HG03135 (cell line): ENCODE results near the gene NUB1.

Experiments
- ATAC-seq: cut with Tn5 transposase; IDR thresholded peaks from one replicate; pipeline ENCODE4 v1.9.1; 2021; ENCODE audit warnings: mild to moderate bottlenecking, moderate library complexity; ENCODE audit not compliant: unreplicated experiment

NUB1 gene

DNA sequence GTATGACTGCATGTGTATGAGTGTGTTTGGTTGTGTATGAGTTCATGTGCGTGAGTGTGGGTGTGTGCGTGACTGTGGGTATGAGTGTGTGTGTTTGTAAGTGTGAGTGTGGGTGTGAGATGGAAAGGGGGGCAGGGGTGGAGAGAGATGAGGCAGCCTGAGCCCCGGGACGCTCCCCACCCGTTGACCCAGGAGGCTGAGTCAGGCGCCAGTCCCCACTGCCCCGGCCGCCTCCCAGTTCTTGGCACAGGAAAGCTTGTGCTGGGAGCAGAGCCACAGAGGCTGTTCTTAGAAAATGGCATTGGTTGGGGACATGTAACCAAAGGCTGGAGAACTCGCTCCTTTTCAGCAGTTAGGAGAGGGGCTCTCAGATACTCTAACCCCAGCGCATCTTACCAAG is 27.8 kb upstream of the NUB1 start:
- ATAC-seq = no peak

DNA sequence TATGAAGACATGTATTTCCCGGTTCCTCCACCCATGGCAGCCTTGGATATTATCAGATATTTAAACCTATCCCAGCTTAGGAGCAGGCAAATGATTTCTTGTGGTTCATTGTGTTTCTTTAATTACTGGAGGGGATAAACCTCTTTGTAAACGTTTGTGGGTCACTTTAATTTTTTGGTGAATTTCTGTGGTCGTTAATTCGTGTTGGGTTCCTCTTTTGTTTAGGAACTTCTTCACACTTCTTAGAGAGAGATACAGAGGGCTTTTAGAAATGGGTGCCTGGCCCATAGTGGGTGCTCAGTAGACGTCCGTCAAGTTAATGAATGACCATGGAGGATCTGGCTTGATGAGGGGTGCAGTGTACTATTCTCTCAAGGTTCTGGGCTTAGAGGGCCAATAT is 27.2 kb upstream of the NUB1 start:
- no peak for ATAC-seq

DNA sequence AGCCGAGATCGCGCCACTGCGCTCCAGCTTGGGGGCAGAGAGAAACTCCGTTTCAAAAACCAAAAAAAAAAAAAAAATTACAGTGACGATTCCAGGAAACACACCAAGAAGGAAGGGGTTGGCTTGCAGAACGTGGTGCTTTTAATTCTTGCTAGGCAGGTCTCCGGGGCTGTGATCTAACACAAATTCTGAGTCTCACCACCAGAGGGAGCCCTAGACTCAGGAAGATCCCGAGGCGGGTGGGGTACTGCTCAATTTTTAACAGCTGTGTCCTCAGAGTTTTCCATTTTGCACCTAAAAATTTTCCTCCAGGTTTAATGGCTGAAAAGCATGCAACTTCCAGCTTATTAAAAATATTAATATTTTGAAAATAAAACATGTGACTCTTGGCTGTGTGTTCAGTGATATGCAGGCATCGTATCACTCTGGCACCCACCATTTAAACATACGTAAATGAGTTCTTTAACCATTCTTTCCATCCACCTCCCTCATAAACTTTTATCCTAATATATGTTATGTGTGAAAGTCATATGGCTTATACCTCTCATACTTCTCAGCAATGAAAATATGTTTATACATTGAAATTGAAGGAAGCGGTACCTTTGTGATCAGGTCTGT is 26.5 kb upstream of the NUB1 start:
- no peak for ATAC-seq

DNA sequence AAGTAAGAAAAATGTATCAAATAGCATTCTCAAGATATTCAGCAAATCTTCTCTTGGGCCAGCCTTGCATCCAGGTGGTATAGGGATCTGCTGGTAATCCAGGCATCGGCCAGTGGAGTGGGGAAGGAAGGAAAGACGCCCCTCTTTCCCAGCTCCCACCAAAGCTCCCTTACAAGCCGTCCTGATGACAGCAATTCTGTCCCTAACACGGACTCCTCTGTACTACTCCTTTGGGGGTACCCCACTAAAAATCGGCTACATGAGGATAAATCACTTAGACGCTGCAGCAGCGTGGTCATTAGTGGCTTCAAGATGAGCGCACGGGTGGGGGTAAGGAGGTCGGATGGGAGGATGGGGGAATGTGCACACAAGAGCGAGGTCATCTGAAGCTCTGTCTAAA is 24.7 kb upstream of the NUB1 start:
- no peak for ATAC-seq

DNA sequence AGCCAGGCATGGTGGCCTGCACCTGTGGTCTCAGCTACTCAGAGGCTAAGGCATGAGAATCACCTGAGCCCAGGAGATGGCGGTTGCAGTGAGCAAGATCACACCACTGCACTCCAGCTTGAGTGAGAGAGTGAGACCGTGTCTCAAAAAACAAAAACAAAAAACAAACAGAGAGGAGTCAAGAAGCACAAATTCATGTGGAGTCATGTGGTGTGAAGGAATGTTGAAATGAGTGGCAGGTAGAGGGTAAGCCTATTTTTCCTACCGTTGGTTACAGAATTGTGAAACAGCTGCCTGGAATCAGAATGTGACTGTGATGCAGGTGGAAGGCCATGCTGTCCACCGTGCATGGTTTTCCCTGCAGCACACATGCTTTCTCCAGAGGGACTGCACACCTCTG is 23.7 kb upstream of the NUB1 start:
- no peak for ATAC-seq

DNA sequence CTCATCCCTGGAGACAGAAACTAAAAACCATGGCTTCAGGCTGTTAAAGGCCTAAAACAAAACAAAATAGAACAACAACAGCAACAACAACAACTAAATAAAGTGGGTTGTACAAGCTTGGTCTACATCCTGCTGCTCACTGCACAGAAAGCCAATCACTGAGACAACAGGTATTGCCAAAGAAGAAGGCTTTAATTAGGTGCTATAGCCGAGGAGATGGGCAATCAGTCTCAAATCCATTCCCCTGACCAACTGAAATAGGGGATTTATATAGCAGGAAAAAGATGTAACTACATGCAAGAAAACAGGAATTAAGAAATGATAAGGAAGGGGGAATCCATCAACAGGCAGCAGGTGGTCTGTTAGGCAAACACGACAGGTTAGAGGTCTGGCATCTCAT is 22.4 kb upstream of the NUB1 start:
- no peak for ATAC-seq

DNA sequence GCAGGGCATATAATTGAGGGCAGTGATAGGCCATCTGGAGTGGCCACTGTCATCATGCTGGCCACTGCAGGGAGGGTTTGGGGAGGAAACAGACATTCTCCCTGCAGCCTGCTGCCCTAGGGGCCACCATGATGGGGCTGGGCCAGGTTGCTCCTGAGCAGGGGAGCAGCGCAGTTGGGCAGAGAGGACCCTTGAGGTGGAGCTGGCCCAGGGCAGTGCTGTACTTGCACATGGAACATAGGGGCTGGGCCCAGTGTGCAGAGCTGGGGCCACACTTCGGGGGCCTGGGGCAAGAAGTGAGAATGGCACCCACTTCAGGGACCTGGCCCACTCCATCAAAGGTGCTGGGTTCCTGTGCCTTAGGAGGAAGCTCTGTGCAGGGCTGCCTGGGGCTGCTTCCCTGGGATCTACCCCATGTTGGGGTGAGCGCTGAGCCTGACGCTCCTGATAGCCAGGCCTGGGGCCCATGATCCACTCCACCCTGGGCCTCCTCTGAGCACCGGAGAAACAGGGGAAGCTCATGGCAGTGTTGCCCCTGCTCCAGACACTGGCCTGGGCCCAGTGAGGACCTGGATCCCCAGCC is 21.3 kb upstream of the NUB1 start:
- no peak for ATAC-seq

DNA sequence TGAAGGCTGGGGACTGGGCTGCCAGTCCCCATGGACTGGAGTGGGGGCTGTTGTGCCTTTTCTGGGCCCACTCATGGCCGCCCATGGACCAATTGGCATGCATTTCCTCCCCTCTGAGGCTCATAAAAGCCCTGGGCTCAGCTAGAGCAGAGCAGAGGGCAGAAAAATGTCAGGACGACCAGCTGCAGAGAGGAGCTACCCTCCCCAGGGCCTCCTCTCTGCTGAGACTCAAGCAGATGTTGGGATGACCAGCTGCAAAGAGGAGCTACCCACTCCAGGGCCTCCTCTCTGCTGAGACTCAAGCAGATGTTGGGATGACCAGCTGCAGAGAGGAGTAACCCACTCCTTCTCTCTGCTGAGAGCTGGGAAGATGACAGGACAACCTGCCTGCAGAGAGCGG is 20.3 kb upstream of the NUB1 start:
- no peak for ATAC-seq

DNA sequence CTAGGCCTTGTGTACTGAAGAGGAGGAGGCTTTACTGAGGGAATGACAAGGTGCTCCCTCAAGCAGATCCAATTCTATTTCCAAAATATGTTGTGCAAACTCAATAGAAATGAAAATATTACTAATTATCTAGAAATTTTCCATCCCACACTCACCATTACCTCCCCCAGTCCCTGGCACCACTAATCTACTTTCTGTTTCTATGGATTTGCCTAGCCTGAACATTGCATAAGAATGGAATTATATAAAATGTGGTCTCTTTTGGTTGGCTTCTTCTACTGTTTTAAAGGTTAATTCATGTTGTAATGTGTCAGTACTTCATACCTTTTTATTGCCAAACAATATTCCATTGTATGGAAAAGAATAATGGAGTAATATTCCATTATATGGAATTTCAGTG is 18.7 kb upstream of the NUB1 start:
- ATAC-seq = no peak

DNA sequence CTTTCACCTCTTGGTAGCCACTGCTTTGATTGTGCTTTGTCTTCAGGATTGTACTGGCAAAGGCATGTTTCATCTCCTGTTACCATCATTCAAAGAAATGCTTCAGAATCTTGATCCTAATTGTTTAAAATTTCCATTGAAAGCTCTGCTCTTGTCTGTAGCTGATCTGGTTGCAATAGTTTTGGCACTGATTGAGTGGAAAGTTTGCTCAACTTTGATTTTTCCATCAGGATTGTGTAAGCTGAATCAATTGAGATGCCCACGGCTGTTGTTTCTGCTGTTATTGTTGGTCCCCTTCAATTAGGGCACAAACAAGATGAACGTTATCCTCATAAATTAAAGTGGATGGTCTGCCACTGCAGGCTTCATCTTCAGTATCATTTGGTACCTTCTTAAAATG is 14.6 kb upstream of the NUB1 start:
- no peak for ATAC-seq

DNA sequence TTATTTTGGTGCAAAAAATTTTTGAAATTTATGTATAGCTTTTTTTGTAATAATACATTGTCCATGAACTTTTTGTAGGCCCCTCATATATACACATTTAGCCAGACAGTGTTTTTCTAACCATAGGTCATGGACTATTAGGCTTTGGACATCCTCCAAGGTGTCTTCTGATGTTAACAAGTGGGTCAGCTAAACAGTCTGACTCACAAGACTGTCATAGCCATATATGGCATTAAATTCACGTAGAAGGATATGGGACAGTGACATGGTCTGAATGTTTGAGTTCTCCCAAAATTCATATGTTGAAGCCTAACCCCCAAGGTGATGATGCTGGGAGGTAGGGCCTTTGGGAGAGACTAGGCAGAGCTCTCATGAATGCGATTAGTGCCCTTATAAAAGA is 14.0 kb upstream of the NUB1 start:
- no peak for ATAC-seq

DNA sequence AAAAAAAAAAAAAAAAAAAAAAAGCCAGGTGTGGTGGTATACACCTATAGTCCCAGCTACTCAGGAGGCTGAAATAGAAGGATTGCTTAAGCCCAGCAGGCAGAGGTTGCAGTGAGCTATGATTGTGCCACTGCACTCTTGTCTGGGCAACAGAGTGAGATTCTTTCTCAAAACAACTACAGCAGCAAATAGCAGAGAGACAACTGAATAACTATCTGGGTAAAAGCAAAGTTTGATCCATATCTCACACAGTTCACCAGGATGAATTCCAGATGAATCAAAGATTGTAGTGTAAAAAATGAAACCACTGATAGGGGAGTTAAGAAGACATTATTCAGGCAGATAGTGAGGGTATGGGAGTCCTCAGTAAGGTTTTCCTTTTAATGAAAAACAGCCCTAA is 11.4 kb upstream of the NUB1 start:
- ATAC-seq = no peak

DNA sequence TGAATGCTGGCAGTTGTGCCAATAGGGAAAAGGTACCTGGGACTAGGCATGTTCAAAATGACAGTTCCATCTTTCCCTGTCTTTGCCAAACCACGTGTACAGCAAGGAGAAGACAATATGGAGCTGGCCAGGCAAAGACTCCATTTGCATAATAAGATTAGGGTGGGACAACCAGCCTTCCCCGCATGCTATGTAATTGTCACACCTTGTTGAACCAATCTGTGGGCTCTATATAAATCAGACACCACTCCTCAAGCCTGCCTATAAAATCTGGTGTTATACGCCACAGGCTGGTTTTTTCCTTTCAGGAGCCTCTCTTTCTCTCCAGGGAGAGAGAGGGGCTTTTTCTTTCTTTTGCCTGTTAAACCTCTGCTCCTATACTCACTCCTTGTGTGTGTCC is 11.0 kb upstream of the NUB1 start:
- ATAC-seq = no peak

DNA sequence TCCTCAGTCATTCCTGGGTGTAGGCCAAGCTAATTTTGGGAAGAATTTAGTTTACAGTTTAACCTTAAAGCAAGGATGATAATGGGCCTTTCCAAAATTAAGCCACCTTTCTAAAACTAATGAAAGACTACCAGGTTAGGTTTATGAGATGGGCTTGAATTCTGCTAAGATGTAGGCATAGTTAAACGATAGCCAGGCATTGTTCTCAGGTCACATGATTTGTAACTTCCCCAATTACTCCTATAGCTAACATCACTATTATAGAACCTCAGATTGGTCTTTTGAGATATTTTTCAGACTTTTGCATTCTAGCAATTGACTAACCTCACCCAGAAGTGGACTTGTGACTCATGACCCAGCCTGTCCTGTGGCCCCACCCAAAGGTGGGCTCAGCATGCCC is 7.0 kb upstream of the NUB1 start:
- no peak for ATAC-seq

DNA sequence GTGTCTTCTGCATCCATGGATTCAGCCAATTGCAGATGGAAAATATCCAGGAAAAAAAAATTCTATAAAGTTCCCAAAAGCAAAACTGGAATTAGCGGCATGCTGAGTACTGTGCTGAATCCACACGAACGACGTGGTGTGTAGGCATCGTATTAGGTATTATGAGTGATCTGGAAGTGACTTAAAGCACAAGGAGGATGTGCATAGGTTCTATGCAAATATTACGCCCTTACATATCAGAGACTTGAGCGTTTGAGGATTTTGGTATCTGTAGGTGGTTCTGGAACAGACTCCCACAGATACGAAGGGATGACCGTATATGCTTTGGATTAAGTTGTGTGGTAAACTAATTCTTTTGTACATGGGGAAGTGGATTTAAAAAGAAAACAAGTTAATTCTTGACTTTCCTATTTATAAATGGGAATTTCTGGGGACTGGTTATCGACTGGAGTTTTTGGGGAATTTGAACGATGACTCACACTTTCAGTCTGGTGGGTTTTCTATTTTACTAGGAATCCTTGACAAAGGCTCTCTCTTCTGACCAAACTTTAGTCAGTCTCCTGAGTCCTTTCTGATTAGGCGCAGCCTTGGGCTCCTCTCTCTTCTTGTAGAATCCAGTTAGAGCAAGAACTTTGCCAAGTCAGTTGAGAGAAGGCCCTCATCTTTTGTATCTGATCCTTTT is 5.4 kb upstream of the NUB1 start:
- ATAC-seq = no peak

DNA sequence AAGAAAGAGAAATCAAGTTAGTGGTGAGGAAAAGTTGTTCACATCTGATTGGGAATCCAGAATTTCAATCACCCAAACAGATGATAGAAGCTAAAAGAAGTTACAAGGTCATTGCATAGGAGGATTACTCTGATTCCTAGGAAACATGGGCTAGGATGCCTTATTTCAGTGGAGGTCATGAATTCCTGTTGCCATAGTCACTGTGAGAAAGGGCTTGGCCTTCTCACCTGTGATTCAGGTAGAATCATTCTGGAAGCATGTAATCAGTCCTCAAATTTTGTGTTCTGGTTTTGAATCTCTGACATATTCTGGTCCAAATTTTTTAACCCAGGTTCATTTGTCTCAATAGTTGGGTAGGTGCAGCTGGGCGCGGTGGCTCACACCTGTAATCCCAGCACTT is 4.3 kb upstream of the NUB1 start:
- ATAC-seq = no peak

DNA sequence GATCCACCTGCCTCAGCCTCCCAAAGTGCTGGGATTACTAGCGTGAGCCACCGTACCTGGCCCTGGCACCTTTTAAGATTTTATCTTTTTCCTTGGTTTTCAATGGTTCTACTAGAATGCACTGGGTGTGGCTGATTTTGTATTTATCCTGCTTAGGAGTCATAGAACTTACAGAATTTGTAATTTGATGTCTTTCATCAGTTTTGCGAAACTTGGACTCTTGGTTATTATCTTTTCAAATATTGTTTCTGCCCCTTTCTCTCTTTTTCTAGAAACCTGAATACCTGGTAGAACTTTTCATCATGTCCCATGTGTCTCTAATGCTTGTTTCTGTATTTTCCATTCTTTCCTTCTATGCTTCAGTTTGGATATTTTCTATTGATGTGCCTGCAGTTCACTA is 2.8 kb upstream of the NUB1 start:
- no peak for ATAC-seq

DNA sequence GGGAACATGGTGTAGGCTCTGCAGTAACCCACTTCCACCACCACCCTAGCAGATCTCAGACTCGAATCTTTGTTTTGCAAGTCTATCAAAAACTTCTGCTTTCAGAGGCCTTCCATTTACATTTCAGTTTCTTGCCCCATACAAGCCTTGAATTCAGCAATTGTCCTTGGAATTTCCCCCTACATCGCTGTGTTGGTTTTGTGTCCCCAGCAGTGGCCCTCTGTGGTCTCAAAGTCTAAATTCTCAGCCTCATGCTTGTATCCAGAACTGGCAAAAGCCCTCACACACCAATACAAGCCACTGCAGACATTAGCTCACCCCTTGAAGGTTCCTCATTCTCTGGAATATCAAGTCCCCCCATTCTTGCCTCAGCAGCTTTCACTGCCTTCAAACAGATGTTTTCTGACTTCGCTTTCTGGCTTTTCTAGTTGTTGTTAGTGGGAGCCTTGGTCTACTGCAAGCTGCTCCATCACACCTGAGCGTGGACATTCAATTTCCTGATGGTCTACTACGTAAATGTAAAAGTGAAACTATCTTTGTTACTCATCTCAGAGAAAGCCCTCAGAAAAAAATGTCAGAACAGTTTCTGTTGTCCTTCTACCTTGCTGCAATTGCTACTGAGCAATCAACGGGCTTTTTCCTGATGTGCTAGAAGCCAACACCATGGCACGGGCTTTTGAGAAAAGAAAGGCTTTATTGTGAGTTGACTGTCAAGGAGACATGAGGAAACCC is 1.8 kb upstream of the NUB1 start:
- ATAC-seq = peak; percentile 53

DNA sequence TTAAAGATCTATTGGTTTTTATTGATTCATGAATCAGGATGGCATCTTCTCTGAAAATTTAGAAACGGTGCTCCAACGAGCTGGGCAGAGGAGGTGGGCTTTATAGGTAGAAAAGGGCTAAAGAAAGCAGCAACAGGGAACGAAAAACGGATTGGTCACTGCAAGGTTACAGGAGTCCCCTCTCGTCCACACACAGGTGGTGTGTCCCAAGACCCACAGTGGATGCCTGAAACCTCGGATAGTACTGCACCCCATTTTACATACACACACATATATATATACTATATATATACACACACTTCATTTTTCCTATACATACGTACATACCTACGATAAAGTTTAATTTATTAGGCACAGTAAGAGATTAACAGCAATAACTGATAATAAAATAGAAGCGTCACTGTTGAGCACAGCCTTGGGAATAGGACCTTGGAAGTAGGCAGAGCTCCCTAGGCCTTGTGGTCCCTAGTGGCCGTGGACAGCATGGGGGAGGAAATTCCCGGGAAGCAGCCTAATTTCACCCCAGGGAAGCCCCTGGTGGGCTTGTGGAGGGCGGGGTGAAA is 737 bp upstream of the NUB1 start:
- no peak for ATAC-seq

DNA sequence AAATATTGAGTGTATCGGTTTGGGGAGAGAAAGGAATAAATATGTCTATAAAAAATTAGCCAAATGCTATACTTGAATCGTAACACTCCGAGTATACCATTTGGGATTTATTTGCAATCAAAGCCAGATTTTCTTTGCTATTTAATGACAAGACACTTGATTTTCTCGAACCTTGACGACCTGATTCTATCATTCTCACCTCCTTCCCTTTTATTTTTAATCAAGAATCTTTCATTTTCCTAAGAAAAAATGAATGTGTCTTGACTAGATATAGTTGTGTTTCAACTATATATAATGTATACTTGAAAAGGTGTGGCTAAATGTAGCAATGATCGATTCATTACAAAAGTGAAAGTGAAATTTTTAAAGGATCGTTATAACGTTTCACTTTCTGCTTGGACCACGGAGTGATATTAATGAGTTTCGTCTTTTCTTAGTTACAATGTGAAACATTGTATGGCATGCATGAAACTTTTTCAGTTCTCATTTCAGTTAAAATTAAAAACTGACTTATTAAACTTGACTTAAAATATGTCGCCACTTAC is 562 bp downstream of the NUB1 start:
- ATAC-seq = peak; percentile 58

DNA sequence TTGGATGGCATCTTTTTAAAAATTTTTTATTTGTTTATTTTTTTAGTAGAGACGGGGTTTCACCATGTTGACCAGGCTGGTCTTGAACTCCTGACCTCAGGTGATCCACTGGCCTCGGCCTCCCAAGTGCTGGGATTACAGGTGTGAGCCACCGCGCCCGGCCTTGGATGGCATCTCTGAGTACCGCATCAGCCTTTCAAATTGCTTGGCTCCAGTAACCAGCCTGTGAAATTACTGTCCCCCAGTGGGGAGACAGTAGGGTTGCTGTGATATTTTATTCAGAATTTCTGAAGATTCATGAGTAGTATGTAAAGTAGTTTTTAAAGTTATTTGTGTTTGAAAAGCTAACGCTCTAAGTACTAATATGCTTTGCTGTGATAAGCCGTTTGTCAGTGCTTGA is 1.2 kb downstream of the NUB1 start:
- no peak for ATAC-seq

DNA sequence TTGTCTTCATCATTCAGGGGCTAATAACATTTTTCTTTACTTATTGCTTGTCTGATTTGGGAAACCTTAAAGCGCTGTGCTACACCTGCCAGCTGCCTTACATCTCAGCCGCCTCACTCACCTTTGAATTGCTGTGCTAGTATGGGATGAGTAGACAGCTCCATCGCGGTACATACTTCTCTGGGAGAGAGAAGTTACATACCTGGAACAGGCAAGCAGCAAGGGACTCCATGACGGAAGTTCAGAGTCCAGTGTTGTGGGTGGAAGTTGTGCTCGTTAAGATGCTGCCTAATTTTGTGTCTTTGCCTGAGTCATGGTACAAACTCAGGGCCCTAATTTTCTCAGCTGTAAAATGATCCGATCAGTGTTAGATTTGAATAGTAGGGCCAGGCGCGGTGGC is 1.9 kb downstream of the NUB1 start:
- no peak for ATAC-seq
